GM18505 (cell line): ENCODE results near the gene RBM27.
A peak's percentile ranks its signal among the peaks of the same experiment; 100 is the strongest.
"Not testable (repeated sequence)": the region's sequence is repeated elsewhere in the genome, so short reads cannot be mapped to it uniquely, and the experiment has no call there.

ENCODE experiments used
- ATAC-seq: cut with Tn5 transposase; IDR thresholded peaks from one replicate; pipeline ENCODE4 v1.9.1; 2021; ENCODE audit not compliant: unreplicated experiment
- POLR2A ChIP-seq: IDR thresholded peaks from 4 replicates; pipeline ENCODE4 v1.6.1; 2011; ENCODE audit warnings: borderline replicate concordance; ENCODE audit not compliant: insufficient read depth, insufficient read length; ENCODE audit errors: extremely low read depth

RBM27 gene

GRCh38 chr5:146203011-146203871 lies at the start of gene RBM27:
Gene RBM27 (plus strand): TSS chr5:146203605. CDS start chr5:146203766, 161 bp downstream.
- TF ChIP-seq POLR2A: peak; percentile 86
- peak; percentile 100 for ATAC-seq

- ATAC-seq: no peak
- TF ChIP-seq POLR2A: no peak
These were observed 45.1 kb upstream of the RBM27 start for GRCh38 chr5:146158255-146158654.

GRCh38 chr5:146164382-146164781 lies 39.0 kb upstream of the RBM27 start:
- ATAC-seq: no peak
- no peak for TF ChIP-seq POLR2A

- TF ChIP-seq POLR2A: no peak
- ATAC-seq: no peak
These were observed 37.9 kb upstream of the RBM27 start for GRCh38 chr5:146165460-146165859.

GRCh38 chr5:146165903-146166302 lies 37.5 kb upstream of the RBM27 start:
- ATAC-seq: no peak
- no peak for TF ChIP-seq POLR2A

- ATAC-seq: no peak
- TF ChIP-seq POLR2A: no peak
These were observed 34.3 kb upstream of the RBM27 start for GRCh38 chr5:146169076-146169475.

- ATAC-seq: peak; percentile 62
These were observed 30.4 kb upstream of the RBM27 start for GRCh38 chr5:146173049-146173448.

GRCh38 chr5:146173597-146173996 lies 29.8 kb upstream of the RBM27 start:
- no peak for TF ChIP-seq POLR2A
- peak; percentile 96 for ATAC-seq

GRCh38 chr5:146176805-146177204 lies 26.6 kb upstream of the RBM27 start:
- ATAC-seq: no peak
- TF ChIP-seq POLR2A: no peak

- no peak for TF ChIP-seq POLR2A
- ATAC-seq: no peak
These were observed 23.7 kb upstream of the RBM27 start for GRCh38 chr5:146179696-146180095.

GRCh38 chr5:146183403-146183802 lies 20.0 kb upstream of the RBM27 start:
- ATAC-seq: not testable (repeated sequence)

- no peak for ATAC-seq
- TF ChIP-seq POLR2A: no peak
These were observed 18.2 kb upstream of the RBM27 start for GRCh38 chr5:146185161-146185560.

GRCh38 chr5:146188358-146188757 lies 15.0 kb upstream of the RBM27 start:
- TF ChIP-seq POLR2A: no peak
- no peak for ATAC-seq

- ATAC-seq: no peak
- TF ChIP-seq POLR2A: no peak
These were observed 10.8 kb upstream of the RBM27 start for GRCh38 chr5:146192571-146193043.

- ATAC-seq: no peak
- no peak for TF ChIP-seq POLR2A
These were observed 10.1 kb upstream of the RBM27 start for GRCh38 chr5:146193285-146193684.

GRCh38 chr5:146194997-146195396 lies 8.4 kb upstream of the RBM27 start:
- not testable (repeated sequence) for ATAC-seq
